GM12878 (cell line): Measurements from ENCODE around the gene PLPP3. TPM values are rescaled to one million over a fixed set of nuclear protein-coding genes. Genes with fewer than 3 reads are reported as not detected.

Source experiments
- ATAC-seq: fragments of 200-7000 bp; cut with Tn5 transposase; 3 replicates; pipeline ENCODE4 v1.9.1; 2020; ENCODE audit warnings: mild to moderate bottlenecking, moderate library complexity
- BruUV-seq: library from RNA; stranded (reverse); fragments of 400-500 nt; replicated peaks from 2 replicates; lab custom pipeline; 2021; lab: Mats Ljungman, UMichigan
- CTCF ChIA-PET: fragments of 300-600 bp; sonication (Branson Sonifier 250); formaldehyde crosslinking; extraction: SDS; loops from one replicate; lab custom pipeline; 2021; ENCODE audit warnings: inconsistent platforms; lab: Yijun Ruan, JAX
- POLR2A ChIA-PET: fragments of 350-600 bp; formaldehyde crosslinking; extraction: SDS; loops from one replicate; lab custom pipeline; 2021; ENCODE audit warnings: inconsistent platforms; lab: Charles Lee
- RAD21 ChIA-PET: fragments of 300-600 bp; sonication (Branson Sonifier 250); formaldehyde crosslinking; loops from one replicate; lab custom pipeline; 2023; ENCODE audit warnings: antibody characterized with exemption; ENCODE audit not compliant: unreplicated experiment; lab: Charles Lee
- SMC1A ChIA-PET: fragments of 300-600 bp; sonication (Branson Sonifier 250); formaldehyde crosslinking; loops from one replicate; lab custom pipeline; 2023; ENCODE audit not compliant: unreplicated experiment, uncharacterized antibody; lab: Charles Lee
- DNase-seq: peaks from one replicate; pipeline ENCODE4 v3.0.0-alpha.2; 2011; ENCODE audit warnings: low read depth, low spot score
- FAIRE-seq: peaks from 3 replicates; lab custom pipeline; 2011; peaks lifted over from hg19 to GRCh38; lab: Jason Lieb, UNC
- H2AFZ ChIP-seq: 2 replicates; pipeline ENCODE4 v1.6.0; 2011; ENCODE audit warnings: low read depth, low read length, control low read depth; ENCODE audit not compliant: control insufficient read depth
- H3K27ac ChIP-seq: 2 replicates; pipeline ENCODE4 v1.5.1; 2011; ENCODE audit warnings: control low read depth; ENCODE audit not compliant: control insufficient read depth, insufficient read depth
- H3K27me3 ChIP-seq, 2 experiments: replicated peaks in 1 of 2; 2 replicates each; pipeline versions ENCODE4 v1.6.0 to v1.6.1; 2011; ENCODE audit warnings: low read length in 1 of 2; ENCODE audit not compliant: control insufficient read depth in 2 of 2, insufficient read depth in 2 of 2
- H3K36me3 ChIP-seq, 2 experiments: 2 replicates each; pipeline ENCODE4 v1.5.1; 2011; ENCODE audit warnings: low read length in 1 of 2; ENCODE audit not compliant: control insufficient read depth in 2 of 2, insufficient read depth in 2 of 2
- H3K4me1 ChIP-seq: 2 replicates; pipeline ENCODE4 v1.6.1; 2011; ENCODE audit warnings: mild to moderate bottlenecking, low read length, moderate library complexity, mixed read lengths; ENCODE audit not compliant: control insufficient read depth, insufficient read depth
- H3K4me2 ChIP-seq: 2 replicates; pipeline ENCODE4 v1.6.0; 2011; ENCODE audit warnings: control low read depth; ENCODE audit not compliant: control insufficient read depth, insufficient read depth
- H3K4me3 ChIP-seq: fragments of 200-600 bp; sonication (generic); 2 replicates; pipeline ENCODE4 v1.5.1; 2016
- H3K79me2 ChIP-seq: 2 replicates; pipeline ENCODE4 v1.6.0; 2011; ENCODE audit warnings: low read length; ENCODE audit not compliant: control insufficient read depth, insufficient read depth
- H3K9ac ChIP-seq: 2 replicates; pipeline ENCODE4 v1.8.0; 2011; ENCODE audit warnings: low read length, control low read depth, mixed read lengths; ENCODE audit not compliant: control insufficient read depth, insufficient read depth
- H3K9me3 ChIP-seq: replicated peaks from 3 replicates; pipeline ENCODE4 v1.5.1; 2011; ENCODE audit warnings: mild to moderate bottlenecking, low read length; ENCODE audit not compliant: control insufficient read depth, insufficient read depth
- H4K20me1 ChIP-seq: 2 replicates; pipeline ENCODE4 v1.6.0; 2011; ENCODE audit not compliant: control insufficient read depth, insufficient read depth
- EED ChIP-seq: sonication (generic); IDR thresholded peaks from 2 replicates; pipeline ENCODE4 v1.6.1; 2016; ENCODE audit warnings: antibody characterized with exemption, low read depth
- ELK1 ChIP-seq: IDR thresholded peaks from 2 replicates; pipeline ENCODE4 v1.6.1; 2012; ENCODE audit warnings: low read depth, low read length, improper control_type of control experiment
- IKZF1 ChIP-seq: fragments of 450-650 bp; conservative IDR thresholded peaks from 2 replicates; pipeline ENCODE4 v1.6.1; 2017; ENCODE audit warnings: antibody characterized with exemption, mild to moderate bottlenecking
- IKZF2 ChIP-seq, 2 experiments: fragments of 450-650 bp; IDR thresholded peaks; 2 replicates each; pipeline ENCODE4 v1.6.1; 2017; ENCODE audit warnings: mild to moderate bottlenecking in 2 of 2, moderate library complexity in 2 of 2
- JUNB ChIP-seq: IDR thresholded peaks from 2 replicates; pipeline ENCODE4 v1.6.1; 2016; ENCODE audit warnings: antibody characterized with exemption, mild to moderate bottlenecking
- LARP7 ChIP-seq: fragments of 450-650 bp; IDR thresholded peaks from 2 replicates; pipeline ENCODE4 v1.6.1; 2017; ENCODE audit warnings: mild to moderate bottlenecking
- NR2C1 ChIP-seq: fragments of 450-650 bp; IDR thresholded peaks from 2 replicates; pipeline ENCODE4 v1.6.1; 2017; ENCODE audit warnings: antibody characterized with exemption, mild to moderate bottlenecking, moderate library complexity
- SPI1 ChIP-seq: IDR thresholded peaks from 2 replicates; pipeline ENCODE4 v1.6.1; 2011; ENCODE audit warnings: low read depth, mild to moderate bottlenecking, low read length, moderate library complexity, borderline replicate concordance; ENCODE audit not compliant: insufficient read depth
- ZNF592 ChIP-seq: fragments of 450-650 bp; IDR thresholded peaks from 2 replicates; pipeline ENCODE4 v1.6.1; 2017; ENCODE audit warnings: mild to moderate bottlenecking, moderate library complexity
- WGBS: methylation state at CpG from one replicate; pipeline ENCODE4 v1.1.6; 2016; ENCODE audit warnings: low lambda C conversion rate; ENCODE audit not compliant: insufficient replicate concordance, insufficient coverage; ENCODE audit errors: missing lambda C conversion rate; 5-methylcytosine and 5-hydroxymethylcytosine counted together
- in situ Hi-C: fragments of 300-500 bp; cut with MboI; formaldehyde crosslinking; loops from 9 replicates; pipeline ENCODE4 v1.14.3; 2018; ENCODE audit warnings: mixed read lengths
- intact Hi-C: fragments of 100-400 bp; cut with micrococcal nuclease; formaldehyde crosslinking; loops from one replicate; pipeline ENCODE4 v1.14.2; 2022; ENCODE audit not compliant: unreplicated experiment
- polyA plus RNA-seq, 11 experiments: library from polyadenylated mRNA; depleted of rRNA in 4 of 11; unstranded in 6 of 11; stranded (reverse) in 5 of 11; fragments of >200 nt; fragmentation: Nextera tagmentation in 4 of 11; fragmentation: Illumina TruSeq in 1 of 11; extraction: Ambion mirVana in 4 of 11; extraction: Trizol in 1 of 11; gene quantifications; 1 replicate in 1 of 11; 2 replicates in 10 of 11; pipeline versions ENCODE4 v1.2.1 to v1.2.3, GENCODE V29; 2011 to 2016; ENCODE audit warnings: inconsistent platforms in 2 of 11, missing spikeins in 2 of 11, low read depth in 1 of 11
- total RNA-seq, 4 experiments: library from RNA; depleted of rRNA in 3 of 4; stranded (reverse); fragments of >200 nt in 3 of 4; fragmentation: Illumina TruSeq in 1 of 4; extraction: Trizol in 1 of 4; gene quantifications; 2 replicates each; pipeline versions ENCODE4 v1.2.1 to v1.2.3, GENCODE V29; 2013 to 2021
- TF ChIP-seq, protein P1 (sequence below): fragments of 450-650 bp; formaldehyde crosslinking; IDR thresholded peaks from 2 replicates; pipeline ENCODE4 v1.5.0; 2022; ENCODE audit warnings: mild to moderate bottlenecking, missing genetic modification characterization
- TF ChIP-seq, protein P2 (sequence below): fragments of 450-650 bp; IDR thresholded peaks from 2 replicates; pipeline ENCODE4 v1.6.1; 2017; ENCODE audit warnings: borderline replicate concordance

Gene PLPP3
- total and polyA plus RNA-seq, 10 of the 15 experiments (the other 5 are each of a cell fraction or from before 2014, with no cell fraction given) = 6.4 to 26.8 (median 9.5) TPM

- no TSS peak for BruUV-seq
- H3K27me3 ChIP-seq = no peaks in the 10 kb centered on the region; a peak in 1 of 4 replicates
- DNase-seq = no peak
- no peak overlapping the region for H3K9ac ChIP-seq
- 10% methylated on average over 3 of the region's 3 CpGs for WGBS
- intact Hi-C loops = no loop called here
- RAD21 ChIA-PET = interaction anchor here (0.7 to 7.8 kb wide), 12 partner anchors 13 to 191 kb away, joined by 3 to 103 read pairs (median 4); partner anchors contain the start of gene PLPP3
- TF ChIP-seq ZNF592 (no peak), EED (0 out of 2 replicates have a peak, but pooled peaks have one; percentile 35), IKZF2 (IDR thresholded peaks at IDR 0.05) (0 out of 4 replicates have a peak, but pooled peaks of 1 of the 2 experiments have one; percentile 14), IKZF1 (0 out of 2 replicates have a peak, but pooled peaks have one; percentile 41), SPI1 (0 out of 2 replicates have a peak, but pooled peaks have one; percentile 5), LARP7 (no peak), NR2C1 (no peak), JUNB (peak; percentile 71), ELK1 (no peak)
- TF ChIP-seq, protein P1, sequence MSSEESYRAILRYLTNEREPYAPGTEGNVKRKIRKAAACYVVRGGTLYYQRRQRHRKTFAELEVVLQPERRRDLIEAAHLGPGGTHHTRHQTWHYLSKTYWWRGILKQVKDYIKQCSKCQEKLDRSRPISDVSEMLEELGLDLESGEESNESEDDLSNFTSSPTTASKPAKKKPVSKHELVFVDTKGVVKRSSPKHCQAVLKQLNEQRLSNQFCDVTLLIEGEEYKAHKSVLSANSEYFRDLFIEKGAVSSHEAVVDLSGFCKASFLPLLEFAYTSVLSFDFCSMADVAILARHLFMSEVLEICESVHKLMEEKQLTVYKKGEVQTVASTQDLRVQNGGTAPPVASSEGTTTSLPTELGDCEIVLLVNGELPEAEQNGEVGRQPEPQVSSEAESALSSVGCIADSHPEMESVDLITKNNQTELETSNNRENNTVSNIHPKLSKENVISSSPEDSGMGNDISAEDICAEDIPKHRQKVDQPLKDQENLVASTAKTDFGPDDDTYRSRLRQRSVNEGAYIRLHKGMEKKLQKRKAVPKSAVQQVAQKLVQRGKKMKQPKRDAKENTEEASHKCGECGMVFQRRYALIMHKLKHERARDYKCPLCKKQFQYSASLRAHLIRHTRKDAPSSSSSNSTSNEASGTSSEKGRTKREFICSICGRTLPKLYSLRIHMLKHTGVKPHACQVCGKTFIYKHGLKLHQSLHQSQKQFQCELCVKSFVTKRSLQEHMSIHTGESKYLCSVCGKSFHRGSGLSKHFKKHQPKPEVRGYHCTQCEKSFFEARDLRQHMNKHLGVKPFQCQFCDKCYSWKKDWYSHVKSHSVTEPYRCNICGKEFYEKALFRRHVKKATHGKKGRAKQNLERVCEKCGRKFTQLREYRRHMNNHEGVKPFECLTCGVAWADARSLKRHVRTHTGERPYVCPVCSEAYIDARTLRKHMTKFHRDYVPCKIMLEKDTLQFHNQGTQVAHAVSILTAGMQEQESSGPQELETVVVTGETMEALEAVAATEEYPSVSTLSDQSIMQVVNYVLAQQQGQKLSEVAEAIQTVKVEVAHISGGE (CRISPR knock-in tag) = no peak
- TF ChIP-seq, protein P2, sequence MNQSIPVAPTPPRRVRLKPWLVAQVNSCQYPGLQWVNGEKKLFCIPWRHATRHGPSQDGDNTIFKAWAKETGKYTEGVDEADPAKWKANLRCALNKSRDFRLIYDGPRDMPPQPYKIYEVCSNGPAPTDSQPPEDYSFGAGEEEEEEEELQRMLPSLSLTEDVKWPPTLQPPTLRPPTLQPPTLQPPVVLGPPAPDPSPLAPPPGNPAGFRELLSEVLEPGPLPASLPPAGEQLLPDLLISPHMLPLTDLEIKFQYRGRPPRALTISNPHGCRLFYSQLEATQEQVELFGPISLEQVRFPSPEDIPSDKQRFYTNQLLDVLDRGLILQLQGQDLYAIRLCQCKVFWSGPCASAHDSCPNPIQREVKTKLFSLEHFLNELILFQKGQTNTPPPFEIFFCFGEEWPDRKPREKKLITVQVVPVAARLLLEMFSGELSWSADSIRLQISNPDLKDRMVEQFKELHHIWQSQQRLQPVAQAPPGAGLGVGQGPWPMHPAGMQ = no peak
- TF ChIP-seq, all 136 proteins: peak for 5
- no peak for FAIRE-seq
- Histone ChIP-seq H3K4me2 (no peak overlapping the region), H3K27ac (no peak overlapping the region), H3K9me3 (no peaks in the 10 kb centered on the region), H3K4me1 (peaks cover 42% of the 10 kb centered on the region), H3K79me2 (no peaks in the 10 kb centered on the region), H3K36me3 (no peaks in the 10 kb centered on the region), H2AFZ (no peak overlapping the region), H4K20me1 (no peaks in the 10 kb centered on the region; the same call in 1 of the 2 replicates), H3K4me3 (no peak overlapping the region)
- ChIA-PET CTCF (interaction anchor here (1.0 to 4.5 kb wide), 3 partner anchors 48 to 63 kb away, joined by 3 to 33 read pairs (median 3); no protein-coding TSS in a partner anchor), SMC1A (interaction anchor here (0.8 to 7.6 kb wide), 19 partner anchors 10 to 89 kb away, joined by 3 to 74 read pairs (median 5); partner anchors contain the start of gene PLPP3), POLR2A (interaction anchor here (0.8 to 1.9 kb wide), 4 partner anchors 13 to 187 kb away, joined by 3 to 10 read pairs (median 6); no protein-coding TSS in a partner anchor)
- ATAC-seq = peak; percentile 6; the same call in 1 of the 3 replicates
- in situ Hi-C loops = no loop called here
Observed at GRCh38 chr1:56520016-56520601, 59.3 kb downstream of the PLPP3 start.
